K562 (cell line): ENCODE data around the gene TTLL8. TPM values are rescaled to one million over a fixed set of nuclear protein-coding genes. Genes with fewer than 3 reads are reported as not detected.

Experiments
- CHD7 ChIP-seq: fragments of 200-600 bp; sonication (generic); IDR thresholded peaks from one replicate; pipeline ENCODE4 v1.6.1; 2012; ENCODE audit warnings: mild to moderate bottlenecking, low read depth, low read length, inconsistent platforms
- EP300 ChIP-seq: IDR thresholded peaks from 2 replicates; pipeline ENCODE4 v1.6.1; 2012; ENCODE audit warnings: low read length, improper control_type of control experiment
- MEF2A ChIP-seq: IDR thresholded peaks from 2 replicates; pipeline ENCODE4 v1.6.1; 2011; ENCODE audit warnings: low read depth, mild to moderate bottlenecking, low read length, moderate library complexity; ENCODE audit not compliant: control insufficient read depth
- MITF ChIP-seq: IDR thresholded peaks from 2 replicates; pipeline ENCODE4 v1.6.1; 2014; ENCODE audit warnings: antibody characterized with exemption
- TEAD4 ChIP-seq, 2 experiments: sonication (generic) in 1 of 2; formaldehyde crosslinking in 1 of 2; IDR thresholded peaks; 2 replicates each; pipeline versions ENCODE4 v1.6.1 to v1.8.0; 2012 to 2022; ENCODE audit warnings: borderline replicate concordance in 1 of 2, inconsistent platforms in 1 of 2, low read length in 1 of 2, mild to moderate bottlenecking in 1 of 2, missing genetic modification reagents in 1 of 2
- ZBTB11 ChIP-seq, 3 experiments: fragments of 200-800 bp in 1 of 3; fragments of 250-450 bp in 1 of 3; fragments of 450-650 bp in 1 of 3; sonication (Bioruptor Pico) in 1 of 3; sonication (Bioruptor generic) in 1 of 3; formaldehyde crosslinking in 1 of 3; IDR thresholded peaks; 2 replicates each; pipeline versions ENCODE4 v1.6.1 to v1.8.0; 2016 to 2022; ENCODE audit warnings: mild to moderate bottlenecking in 2 of 3, missing genetic modification characterization in 2 of 3, missing compliant biosample characterization in 1 of 3, moderate library complexity in 1 of 3
- ZBTB17 ChIP-seq: fragments of 450-650 bp; formaldehyde crosslinking; IDR thresholded peaks from 2 replicates; pipeline ENCODE4 v1.4.0; 2020; ENCODE audit warnings: mild to moderate bottlenecking
- polyA plus RNA-seq, 8 experiments: library from polyadenylated mRNA; depleted of rRNA in 4 of 8; stranded (reverse) in 5 of 8; unstranded in 3 of 8; fragments of >200 nt; fragmentation: Nextera tagmentation in 2 of 8; fragmentation: Illumina TruSeq in 1 of 8; extraction: Ambion mirVana in 2 of 8; extraction: Trizol in 1 of 8; gene quantifications; 2 replicates each; pipeline versions ENCODE4 v1.2.1 to v1.2.3, GENCODE V29; 2011 to 2014; ENCODE audit warnings: inconsistent platforms in 1 of 8, missing spikeins in 1 of 8
- total RNA-seq, 7 experiments: library from RNA; depleted of rRNA in 6 of 7; stranded (reverse); fragments of >200 nt in 6 of 7; fragmentation: Illumina TruSeq in 2 of 7; extraction: Trizol in 2 of 7; gene quantifications; 2 replicates each; pipeline versions ENCODE4 v1.2.1 to v1.2.3, GENCODE V29; 2011 to 2021; ENCODE audit warnings: low replicate concordance in 1 of 7

The TTLL8 gene
- total and polyA plus RNA-seq, 9 of the 15 experiments (the other 6 are each of a cell fraction or from before 2014, with no cell fraction given): not detected

- TF ChIP-seq ZBTB11 (CRISPR knock-in tag; IDR thresholded peaks at IDR 0.05) (no peak), EP300 (no peak), MEF2A (no peak), MITF (no peak), CHD7 (no peak), TEAD4 (IDR thresholded peaks at IDR 0.05; ENCODE audit: low read length) (no peak), TEAD4 (CRISPR knock-in tag; IDR thresholded peaks at IDR 0.05; ENCODE audit: borderline replicate concordance) (no peak), ZBTB17 (CRISPR knock-in tag) (no peak)
Observed at GRCh38 chr22:49975543-49976389, 82.3 kb downstream of the TTLL8 start (continued).
